ENCODE measurements around the gene FKBP2.

- no peak for TF ChIP-seq GMEB1 (CRISPR knock-in tag; IDR thresholded peaks at IDR 0.05; ENCODE audit: borderline replicate concordance)
- TF ChIP-seq, protein P1, sequence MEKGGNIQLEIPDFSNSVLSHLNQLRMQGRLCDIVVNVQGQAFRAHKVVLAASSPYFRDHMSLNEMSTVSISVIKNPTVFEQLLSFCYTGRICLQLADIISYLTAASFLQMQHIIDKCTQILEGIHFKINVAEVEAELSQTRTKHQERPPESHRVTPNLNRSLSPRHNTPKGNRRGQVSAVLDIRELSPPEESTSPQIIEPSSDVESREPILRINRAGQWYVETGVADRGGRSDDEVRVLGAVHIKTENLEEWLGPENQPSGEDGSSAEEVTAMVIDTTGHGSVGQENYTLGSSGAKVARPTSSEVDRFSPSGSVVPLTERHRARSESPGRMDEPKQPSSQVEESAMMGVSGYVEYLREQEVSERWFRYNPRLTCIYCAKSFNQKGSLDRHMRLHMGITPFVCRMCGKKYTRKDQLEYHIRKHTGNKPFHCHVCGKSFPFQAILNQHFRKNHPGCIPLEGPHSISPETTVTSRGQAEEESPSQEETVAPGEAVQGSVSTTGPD (CRISPR knock-in tag; IDR thresholded peaks at IDR 0.05): no peak
- no peak for TF ChIP-seq ZBTB25 (CRISPR knock-in tag; IDR thresholded peaks at IDR 0.05)
- no peak for TF ChIP-seq CEBPG (CRISPR knock-in tag; IDR thresholded peaks at IDR 0.05)
- TF ChIP-seq ZNF354B (CRISPR knock-in tag; IDR thresholded peaks at IDR 0.05): no peak
- TF ChIP-seq, protein P2, sequence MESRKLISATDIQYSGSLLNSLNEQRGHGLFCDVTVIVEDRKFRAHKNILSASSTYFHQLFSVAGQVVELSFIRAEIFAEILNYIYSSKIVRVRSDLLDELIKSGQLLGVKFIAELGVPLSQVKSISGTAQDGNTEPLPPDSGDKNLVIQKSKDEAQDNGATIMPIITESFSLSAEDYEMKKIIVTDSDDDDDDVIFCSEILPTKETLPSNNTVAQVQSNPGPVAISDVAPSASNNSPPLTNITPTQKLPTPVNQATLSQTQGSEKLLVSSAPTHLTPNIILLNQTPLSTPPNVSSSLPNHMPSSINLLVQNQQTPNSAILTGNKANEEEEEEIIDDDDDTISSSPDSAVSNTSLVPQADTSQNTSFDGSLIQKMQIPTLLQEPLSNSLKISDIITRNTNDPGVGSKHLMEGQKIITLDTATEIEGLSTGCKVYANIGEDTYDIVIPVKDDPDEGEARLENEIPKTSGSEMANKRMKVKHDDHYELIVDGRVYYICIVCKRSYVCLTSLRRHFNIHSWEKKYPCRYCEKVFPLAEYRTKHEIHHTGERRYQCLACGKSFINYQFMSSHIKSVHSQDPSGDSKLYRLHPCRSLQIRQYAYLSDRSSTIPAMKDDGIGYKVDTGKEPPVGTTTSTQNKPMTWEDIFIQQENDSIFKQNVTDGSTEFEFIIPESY (CRISPR knock-in tag; IDR thresholded peaks at IDR 0.05): no peak
- TF ChIP-seq, protein P3, sequence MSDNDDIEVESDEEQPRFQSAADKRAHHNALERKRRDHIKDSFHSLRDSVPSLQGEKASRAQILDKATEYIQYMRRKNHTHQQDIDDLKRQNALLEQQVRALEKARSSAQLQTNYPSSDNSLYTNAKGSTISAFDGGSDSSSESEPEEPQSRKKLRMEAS (IDR thresholded peaks at IDR 0.05): no peak
- no peak for TF ChIP-seq FOXP1 (IDR thresholded peaks at IDR 0.05)
- no peak for TF ChIP-seq FOXP1 (CRISPR knock-in tag; IDR thresholded peaks at IDR 0.05)
- TF ChIP-seq IRF2 (CRISPR knock-in tag; IDR thresholded peaks at IDR 0.05): no peak
- TF ChIP-seq, protein P4, sequence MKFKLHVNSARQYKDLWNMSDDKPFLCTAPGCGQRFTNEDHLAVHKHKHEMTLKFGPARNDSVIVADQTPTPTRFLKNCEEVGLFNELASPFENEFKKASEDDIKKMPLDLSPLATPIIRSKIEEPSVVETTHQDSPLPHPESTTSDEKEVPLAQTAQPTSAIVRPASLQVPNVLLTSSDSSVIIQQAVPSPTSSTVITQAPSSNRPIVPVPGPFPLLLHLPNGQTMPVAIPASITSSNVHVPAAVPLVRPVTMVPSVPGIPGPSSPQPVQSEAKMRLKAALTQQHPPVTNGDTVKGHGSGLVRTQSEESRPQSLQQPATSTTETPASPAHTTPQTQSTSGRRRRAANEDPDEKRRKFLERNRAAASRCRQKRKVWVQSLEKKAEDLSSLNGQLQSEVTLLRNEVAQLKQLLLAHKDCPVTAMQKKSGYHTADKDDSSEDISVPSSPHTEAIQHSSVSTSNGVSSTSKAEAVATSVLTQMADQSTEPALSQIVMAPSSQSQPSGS (CRISPR knock-in tag; IDR thresholded peaks at IDR 0.05): no peak
- TF ChIP-seq CTCF (CRISPR knock-in tag; IDR thresholded peaks at IDR 0.05): no peak
- no peak for TF ChIP-seq HMGXB4 (CRISPR knock-in tag; IDR thresholded peaks at IDR 0.05; ENCODE audit: borderline replicate concordance in 1 of 2, low read depth in 1 of 2)
Observed at GRCh38 chr11:64229090-64229743, 11.7 kb upstream of the FKBP2 start.

All from HepG2 (cell line).